DOHH2 (cell line): Measurements from ENCODE around the gene COQ10A.

Experiments
- H3F3A ChIP-seq: fragments of 200-600 bp; sonication (generic), shearing (Covaris generic); 2 replicates; pipeline ENCODE4 v1.6.0; 2016; ENCODE audit warnings: antibody characterized with exemption, mild to moderate bottlenecking; ENCODE audit not compliant: control insufficient read depth, insufficient read depth
- H3K27ac ChIP-seq: fragments of 200-600 bp; sonication (generic); 2 replicates; pipeline ENCODE4 v1.5.1; 2014; ENCODE audit warnings: low read depth, mild to moderate bottlenecking, low read length, moderate library complexity
- H3K27me3 ChIP-seq: fragments of 200-600 bp; sonication (generic); 2 replicates; pipeline ENCODE4 v1.6.1; 2014; ENCODE audit warnings: mild to moderate bottlenecking, low read length, mixed read lengths; ENCODE audit not compliant: control insufficient read depth
- H3K36me3 ChIP-seq: fragments of 200-600 bp; sonication (generic); 2 replicates; pipeline ENCODE4 v1.6.1; 2014; ENCODE audit warnings: mild to moderate bottlenecking, low read length, moderate library complexity, mixed read lengths; ENCODE audit not compliant: control insufficient read depth
- H3K4me1 ChIP-seq: fragments of 200-600 bp; sonication (generic); 2 replicates; pipeline ENCODE4 v1.6.1; 2014; ENCODE audit warnings: mild to moderate bottlenecking, low read length, mixed read lengths; ENCODE audit not compliant: control insufficient read depth
- H3K4me2 ChIP-seq: fragments of 200-600 bp; sonication (generic); 2 replicates; pipeline ENCODE4 v1.6.0; 2014; ENCODE audit warnings: mild to moderate bottlenecking, low read length, moderate library complexity
- H3K4me3 ChIP-seq: fragments of 200-600 bp; sonication (generic); 2 replicates; pipeline ENCODE4 v1.5.1; 2014; ENCODE audit warnings: mild to moderate bottlenecking, low read length, mixed read lengths
- H3K79me2 ChIP-seq: fragments of 200-600 bp; sonication (generic); 2 replicates; pipeline ENCODE4 v1.6.1; 2014; ENCODE audit warnings: mild to moderate bottlenecking, low read length, mixed read lengths; ENCODE audit not compliant: control insufficient read depth
- H3K9me2 ChIP-seq: fragments of 200-600 bp; sonication (generic); replicated peaks from 2 replicates; pipeline ENCODE4 v1.6.1; 2014; ENCODE audit warnings: mild to moderate bottlenecking, low read length, mixed read lengths; ENCODE audit not compliant: control insufficient read depth
- H3K9me3 ChIP-seq: fragments of 200-600 bp; sonication (generic); 2 replicates; pipeline ENCODE4 v1.6.1; 2014; ENCODE audit warnings: antibody characterized with exemption, low read length, mixed read lengths; ENCODE audit not compliant: control insufficient read depth, insufficient read depth
- H4K20me1 ChIP-seq: fragments of 200-600 bp; sonication (generic); 2 replicates; pipeline ENCODE4 v1.6.0; 2014; ENCODE audit warnings: low read depth, mild to moderate bottlenecking, antibody characterized with exemption, low read length, moderate library complexity; ENCODE audit not compliant: control insufficient read depth, insufficient read depth
- CTCF ChIP-seq: fragments of 200-600 bp; sonication (generic); IDR thresholded peaks from one replicate; pipeline ENCODE4 v1.5.1; 2014; ENCODE audit warnings: antibody characterized with exemption, mild to moderate bottlenecking, low read depth, low read length; ENCODE audit not compliant: poor library complexity, severe bottlenecking
- EZH2phosphoT487 ChIP-seq: fragments of 200-600 bp; sonication (generic); IDR thresholded peaks from 2 replicates; pipeline ENCODE4 v1.6.1; 2017; ENCODE audit warnings: borderline replicate concordance, mild to moderate bottlenecking, antibody characterized with exemption, low read length, moderate library complexity, mixed read lengths

The COQ10A gene

GRCh38 chr12:56221232-56221756, 45.4 kb upstream of the COQ10A start:
- peaks cover 12% of the 10 kb centered on the region for H3K36me3 ChIP-seq
- peak overlapping the region; percentile 94 for H3K4me3 ChIP-seq
- TF ChIP-seq EZH2phosphoT487, result no peak
- no peak for TF ChIP-seq CTCF
- no peaks in the 10 kb centered on the region for H3K9me3 ChIP-seq
- peak overlapping the region; percentile 95 for H3K4me2 ChIP-seq
- H3K27me3 ChIP-seq, result no peaks in the 10 kb centered on the region
- H3K9me2 ChIP-seq, result no peaks in the 10 kb centered on the region
- peak overlapping the region; percentile 78 for H3K27ac ChIP-seq
- peaks cover 47% of the 10 kb centered on the region for H3K79me2 ChIP-seq
- H3K4me1 ChIP-seq, result peaks cover 38% of the 10 kb centered on the region
- peaks cover 5% of the 10 kb centered on the region for H3F3A ChIP-seq
- H4K20me1 ChIP-seq, result no peaks in the 10 kb centered on the region

GRCh38 chr12:56221757-56222530, 44.8 kb upstream of the COQ10A start, which contains the start of gene RNF41:
Gene RNF41, minus strand, starts transcription at chr12:56221922. Its CDS starts 7,875 bp downstream, at chr12:56214047.
- Histone ChIP-seq H3K27ac (peak within 1 kb of the TSS; percentile 78), H3K27me3 (no peaks in the 10 kb centered on the region), H3K4me1 (peaks cover 38% of the 10 kb centered on the region), H3K36me3 (peaks cover 10% of the 10 kb centered on the region), H3K9me3 (no peaks in the 10 kb centered on the region), H3K4me3 (peak within 1 kb of the TSS; percentile 94), H3K9me2 (no peaks in the 10 kb centered on the region), H3F3A (peaks cover 5% of the 10 kb centered on the region), H3K79me2 (peaks cover 44% of the 10 kb centered on the region), H3K4me2 (peak within 1 kb of the TSS; percentile 95), H4K20me1 (no peaks in the 10 kb centered on the region)
- TF ChIP-seq CTCF, result no peak
- TF ChIP-seq EZH2phosphoT487, result no peak

GRCh38 chr12:56222531-56222895, 44.2 kb upstream of the COQ10A start:
- peak overlapping the region; percentile 94 for H3K4me3 ChIP-seq
- peak overlapping the region; percentile 78 for H3K27ac ChIP-seq
- H3K79me2 ChIP-seq, result peaks cover 41% of the 10 kb centered on the region
- no peaks in the 10 kb centered on the region for H3K9me3 ChIP-seq
- no peaks in the 10 kb centered on the region for H3K27me3 ChIP-seq
- no peaks in the 10 kb centered on the region for H4K20me1 ChIP-seq
- peaks cover 13% of the 10 kb centered on the region for H3K36me3 ChIP-seq
- peaks cover 38% of the 10 kb centered on the region for H3K4me1 ChIP-seq
- peak overlapping the region; percentile 95 for H3K4me2 ChIP-seq
- no peaks in the 10 kb centered on the region for H3K9me2 ChIP-seq
- H3F3A ChIP-seq, result peaks cover 5% of the 10 kb centered on the region
- TF ChIP-seq CTCF, result no peak
- TF ChIP-seq EZH2phosphoT487, result no peak
